IPS-18c (cell line): ENCODE data around the gene CIC.

Experiments
- H3K4me3 ChIP-seq: 2 replicates; pipeline ENCODE4 v1.7.0; 2013; ENCODE audit warnings: low read depth, mild to moderate bottlenecking, low read length, moderate library complexity; ENCODE audit not compliant: insufficient read depth
- H3K9me3 ChIP-seq: one replicate; pipeline ENCODE4 v1.6.1; 2013; ENCODE audit warnings: mild to moderate bottlenecking, low read length, moderate library complexity; ENCODE audit not compliant: control insufficient read depth, insufficient read depth

Gene CIC

GRCh38 chr19:42290523-42291434 is 21.7 kb downstream of the CIC start:
- Histone ChIP-seq H3K9me3 (no peaks in the 10 kb centered on the region), H3K4me3 (no peak overlapping the region)

GRCh38 chr19:42291435-42291810 is 22.4 kb downstream of the CIC start:
- Histone ChIP-seq H3K9me3 (no peaks in the 10 kb centered on the region), H3K4me3 (no peak overlapping the region)

GRCh38 chr19:42292042-42292960 is 23.2 kb downstream of the CIC start:
- no peaks in the 10 kb centered on the region for H3K9me3 ChIP-seq
- H3K4me3 ChIP-seq, result no peak overlapping the region

GRCh38 chr19:42292963-42293362 is 23.9 kb downstream of the CIC start:
- Histone ChIP-seq H3K9me3 (no peaks in the 10 kb centered on the region), H3K4me3 (no peak overlapping the region)

GRCh38 chr19:42293540-42293939 is 24.5 kb downstream of the CIC start:
- Histone ChIP-seq H3K4me3 (no peak overlapping the region), H3K9me3 (no peaks in the 10 kb centered on the region)

- no peaks in the 10 kb centered on the region for H3K9me3 ChIP-seq
- no peak overlapping the region for H3K4me3 ChIP-seq
Measured at GRCh38 chr19:42293948-42294347, 24.9 kb downstream of the CIC start.

- H3K9me3 ChIP-seq, result no peaks in the 10 kb centered on the region
- no peak overlapping the region for H3K4me3 ChIP-seq
Measured at GRCh38 chr19:42294471-42295137, 25.6 kb downstream of the CIC start.

GRCh38 chr19:42295342-42295741 is 26.3 kb downstream of the CIC start:
- Histone ChIP-seq H3K9me3 (no peaks in the 10 kb centered on the region), H3K4me3 (no peak overlapping the region)

- Histone ChIP-seq H3K4me3 (no peak overlapping the region), H3K9me3 (no peaks in the 10 kb centered on the region)
Measured at GRCh38 chr19:42295831-42296525, 26.9 kb downstream of the CIC start.

- no peak overlapping the region for H3K4me3 ChIP-seq
- no peaks in the 10 kb centered on the region for H3K9me3 ChIP-seq
Measured at GRCh38 chr19:42297039-42297438, 28.0 kb downstream of the CIC start.

- peak within 1 kb of the TSS; percentile 83 for H3K4me3 ChIP-seq
- no peaks in the 10 kb centered on the region for H3K9me3 ChIP-seq
Measured at GRCh38 chr19:42301646-42302203, 32.7 kb downstream of the CIC start, which contains the start of gene PRR19. Gene PRR19 (plus strand): TSS chr19:42302132. CDS start chr19:42309585, 7,453 bp downstream.

GRCh38 chr19:42303101-42303464 is 34.0 kb downstream of the CIC start:
- Histone ChIP-seq H3K9me3 (no peaks in the 10 kb centered on the region), H3K4me3 (peak overlapping the region; percentile 11; the same call in 1 of the 2 replicates)

GRCh38 chr19:42303876-42304275 is 34.8 kb downstream of the CIC start:
- Histone ChIP-seq H3K9me3 (no peaks in the 10 kb centered on the region), H3K4me3 (no peak overlapping the region)

- H3K4me3 ChIP-seq, result no peak overlapping the region
- no peaks in the 10 kb centered on the region for H3K9me3 ChIP-seq
Measured at GRCh38 chr19:42306646-42307045, 37.6 kb downstream of the CIC start.

- Histone ChIP-seq H3K9me3 (no peaks in the 10 kb centered on the region), H3K4me3 (no peak overlapping the region)
Measured at GRCh38 chr19:42309686-42310085, 40.6 kb downstream of the CIC start.

- H3K4me3 ChIP-seq, result no peak overlapping the region
- H3K9me3 ChIP-seq, result no peaks in the 10 kb centered on the region
Measured at GRCh38 chr19:42311657-42312056, 42.6 kb downstream of the CIC start.

- Histone ChIP-seq H3K9me3 (no peaks in the 10 kb centered on the region), H3K4me3 (no peak overlapping the region; the same call in 1 of the 2 replicates)
Measured at GRCh38 chr19:42312370-42312769, 43.3 kb downstream of the CIC start.
